ENCODE data around the gene ZSWIM5. TPM values are rescaled to one million over a fixed set of nuclear protein-coding genes. Genes with fewer than 3 reads are reported as not detected.

ZSWIM5 gene
- total RNA-seq, 1 donor from 2014 or later, result under 0.01 TPM

- Histone ChIP-seq H3K36me3 (ENCODE audit: control insufficient read depth, insufficient read depth, low read length) (peaks cover 4% of the 10 kb centered on the region), H3K27me3 (ENCODE audit: control insufficient read depth, insufficient read depth, low read length) (no peaks in the 10 kb centered on the region), H3K4me3 (ENCODE audit: low read depth, low read length) (no peak overlapping the region)
- FAIRE-seq (no peak), DNase-seq (ENCODE audit: low read depth) (no peak)
- no peak for TF ChIP-seq CTCF (IDR thresholded peaks at IDR 0.05; ENCODE audit: insufficient read depth, low read length, severe bottlenecking)
Observed at GRCh38 chr1:44973645-44974044, 232.8 kb downstream of the ZSWIM5 start.

DNA sequence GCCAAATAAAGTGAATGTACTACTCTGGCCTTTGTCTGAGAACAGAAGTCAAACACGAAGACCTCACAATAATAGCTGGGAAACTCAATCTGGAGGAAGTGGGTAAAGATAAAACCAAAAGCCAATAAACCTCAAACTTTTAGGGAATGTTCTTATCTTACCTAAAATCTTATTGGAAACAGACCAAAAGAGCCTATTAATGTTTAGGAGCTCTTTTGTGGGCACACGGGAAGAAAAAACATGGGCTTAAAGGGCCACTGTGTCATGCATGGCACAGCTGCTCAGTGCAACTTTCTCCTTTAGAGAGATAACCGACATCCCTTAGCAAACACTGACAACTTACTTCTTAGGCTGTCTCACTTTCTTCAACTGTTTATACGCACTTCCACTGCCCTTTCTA, 236.1 kb downstream of the ZSWIM5 start:
- no peak for TF ChIP-seq CTCF (IDR thresholded peaks at IDR 0.05; ENCODE audit: insufficient read depth, low read length, severe bottlenecking)
- FAIRE-seq (no peak), DNase-seq (ENCODE audit: low read depth) (no peak)
- H3K27me3 ChIP-seq (ENCODE audit: control insufficient read depth, insufficient read depth, low read length), result no peaks in the 10 kb centered on the region
- H3K36me3 ChIP-seq (ENCODE audit: control insufficient read depth, insufficient read depth, low read length), result peaks cover 2% of the 10 kb centered on the region
- H3K4me3 ChIP-seq (ENCODE audit: low read depth, low read length), result no peak overlapping the region

Other genes starting within 250 kb of the ZSWIM5 start
- gene EIF2B3, start 220.0 kb downstream of the ZSWIM5 start, total RNA-seq, result 16.9 and 23.4 TPM in 2 replicates
- gene HECTD3, start 195.3 kb downstream of the ZSWIM5 start, total RNA-seq, result 12.1 and 16.8 TPM in 2 replicates
- 122 and 151 TPM in 2 replicates for gene UROD, start 194.4 kb downstream of the ZSWIM5 start, total RNA-seq
- gene HPDL, start 120.3 kb upstream of the ZSWIM5 start, total RNA-seq, result under 0.01 and 0.53 TPM in 2 replicates
- gene TOE1, start 133.6 kb upstream of the ZSWIM5 start, total RNA-seq, result 5.2 and 9.5 TPM in 2 replicates
- 20.2 and 20.5 TPM in 2 replicates for gene MUTYH, start 133.8 kb upstream of the ZSWIM5 start, total RNA-seq

Data from bronchial epithelial cell (primary cell).